ENCODE results near the gene SLC36A4.

SLC36A4 gene

GRCh38 chr11:93132836-93133235 is 65.0 kb downstream of the SLC36A4 start:
- Histone ChIP-seq H3K36me3 (ENCODE audit: control insufficient read depth, insufficient read depth, low read length) (no peaks in the 10 kb centered on the region), H4K8ac (ENCODE audit: low read depth, low read length) (no peak overlapping the region), H3K79me2 (ENCODE audit: control insufficient read depth, insufficient read depth, low read length) (no peaks in the 10 kb centered on the region), H3K4me3 (ENCODE audit: low read length) (no peak overlapping the region), H4K5ac (ENCODE audit: low read length) (no peak overlapping the region), H3K27ac (ENCODE audit: low read depth, low read length) (no peak overlapping the region), H3K79me1 (ENCODE audit: low read length) (no peaks in the 10 kb centered on the region), H2BK15ac (replicated peaks; ENCODE audit: low read depth) (no peak overlapping the region), H3K27me3 (ENCODE audit: insufficient read depth, low read length, poor library complexity) (no peaks in the 10 kb centered on the region), H2BK120ac (ENCODE audit: low read depth, low read length) (no peak overlapping the region), H2AK5ac (ENCODE audit: low read length) (no peak overlapping the region), H2BK5ac (ENCODE audit: low read length) (no peak overlapping the region), H3K18ac (ENCODE audit: low read length) (no peak overlapping the region), H3K4me1 (ENCODE audit: control insufficient read depth, low read depth, low read length) (no peaks in the 10 kb centered on the region), H3K4me2 (ENCODE audit: low read length) (no peak overlapping the region), H3K4ac (ENCODE audit: low read depth, low read length) (no peak overlapping the region), H3K9ac (ENCODE audit: low read length) (no peak overlapping the region), H3K23ac (ENCODE audit: low read length) (no peak overlapping the region), H3K56ac (ENCODE audit: low read length) (no peak overlapping the region)
- WGBS (ENCODE audit: extremely low coverage, insufficient coverage, low lambda C conversion rate), result no CpG with 5 or more reads among the region's 1 CpG
- DNase-seq, result no peak

DNA sequence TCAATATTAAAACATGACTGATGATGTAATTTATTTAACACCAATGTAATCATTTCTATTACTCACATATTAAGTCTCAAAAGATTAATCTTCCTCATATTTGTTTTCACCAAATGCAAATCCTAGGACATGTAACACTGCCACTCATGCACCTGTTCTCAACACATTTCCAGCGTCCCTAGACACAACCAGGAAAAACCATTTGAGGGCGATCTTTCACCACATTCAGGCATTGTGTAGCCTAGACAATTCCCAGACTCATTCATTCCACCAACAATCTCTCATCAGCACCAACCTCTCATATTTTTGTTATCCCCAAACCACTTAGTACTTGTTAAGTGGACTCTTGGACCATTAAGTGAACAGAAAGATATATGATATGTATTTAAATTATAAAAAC is 66.1 kb downstream of the SLC36A4 start:
- peak; percentile 43 for DNase-seq
- no peak overlapping the region for H2BK5ac ChIP-seq (ENCODE audit: low read length)
- H3K4ac ChIP-seq (ENCODE audit: low read depth, low read length), result no peak overlapping the region
- no peak overlapping the region for H3K9ac ChIP-seq (ENCODE audit: low read length)
- H3K4me1 ChIP-seq (ENCODE audit: control insufficient read depth, low read depth, low read length), result no peaks in the 10 kb centered on the region
- no peak overlapping the region for H2BK15ac ChIP-seq (replicated peaks; ENCODE audit: low read depth)
- no peak overlapping the region for H3K27ac ChIP-seq (ENCODE audit: low read depth, low read length)
- H3K79me1 ChIP-seq (ENCODE audit: low read length), result no peaks in the 10 kb centered on the region
- H3K23ac ChIP-seq (ENCODE audit: low read length), result no peak overlapping the region
- no peaks in the 10 kb centered on the region for H3K27me3 ChIP-seq (ENCODE audit: insufficient read depth, low read length, poor library complexity)
- no peaks in the 10 kb centered on the region for H3K79me2 ChIP-seq (ENCODE audit: control insufficient read depth, insufficient read depth, low read length)
- no peak overlapping the region for H3K18ac ChIP-seq (ENCODE audit: low read length)
- WGBS (ENCODE audit: extremely low coverage, insufficient coverage, low lambda C conversion rate), result no CpG with 5 or more reads among the region's 2 CpGs
- H4K8ac ChIP-seq (ENCODE audit: low read depth, low read length), result no peak overlapping the region
- no peak overlapping the region for H4K5ac ChIP-seq (ENCODE audit: low read length)
- H3K4me2 ChIP-seq (ENCODE audit: low read length), result no peak overlapping the region
- no peak overlapping the region for H2AK5ac ChIP-seq (ENCODE audit: low read length)
- H2BK120ac ChIP-seq (ENCODE audit: low read depth, low read length), result no peak overlapping the region
- no peak overlapping the region for H3K56ac ChIP-seq (ENCODE audit: low read length)
- H3K4me3 ChIP-seq (ENCODE audit: low read length), result no peak overlapping the region
- H3K36me3 ChIP-seq (ENCODE audit: control insufficient read depth, insufficient read depth, low read length), result no peaks in the 10 kb centered on the region

DNA sequence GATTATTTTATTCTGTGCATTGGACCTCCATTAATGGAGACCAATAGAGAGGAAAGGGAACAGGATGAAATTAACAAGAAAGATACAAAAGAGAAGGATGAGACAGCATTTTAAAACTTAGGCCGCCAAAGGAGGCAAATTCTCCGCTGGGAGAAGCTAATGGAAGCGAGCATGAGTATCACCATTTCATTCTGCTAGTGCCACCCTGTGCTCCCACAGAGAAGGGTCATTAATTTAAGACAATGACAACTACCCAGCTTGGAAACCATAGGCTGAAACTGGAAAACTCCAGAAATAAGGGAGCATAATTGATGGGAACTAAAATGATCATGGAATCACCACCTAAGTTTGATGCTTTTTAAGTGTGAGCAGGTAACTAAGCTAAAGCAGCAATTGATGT is 69.2 kb downstream of the SLC36A4 start:
- H3K4ac ChIP-seq (ENCODE audit: low read depth, low read length), result no peak overlapping the region
- no peaks in the 10 kb centered on the region for H3K79me2 ChIP-seq (ENCODE audit: control insufficient read depth, insufficient read depth, low read length)
- no peak overlapping the region for H3K4me3 ChIP-seq (ENCODE audit: low read length)
- H3K18ac ChIP-seq (ENCODE audit: low read length), result no peak overlapping the region
- no peak overlapping the region for H2BK5ac ChIP-seq (ENCODE audit: low read length)
- no peak overlapping the region for H3K23ac ChIP-seq (ENCODE audit: low read length)
- H4K8ac ChIP-seq (ENCODE audit: low read depth, low read length), result no peak overlapping the region
- no peak overlapping the region for H2AK5ac ChIP-seq (ENCODE audit: low read length)
- no peaks in the 10 kb centered on the region for H3K4me1 ChIP-seq (ENCODE audit: control insufficient read depth, low read depth, low read length)
- WGBS (ENCODE audit: extremely low coverage, insufficient coverage, low lambda C conversion rate), result no CpG with 5 or more reads among the region's 3 CpGs
- no peaks in the 10 kb centered on the region for H3K36me3 ChIP-seq (ENCODE audit: control insufficient read depth, insufficient read depth, low read length)
- H3K4me2 ChIP-seq (ENCODE audit: low read length), result no peak overlapping the region
- no peak overlapping the region for H3K56ac ChIP-seq (ENCODE audit: low read length)
- no peak overlapping the region for H2BK120ac ChIP-seq (ENCODE audit: low read depth, low read length)
- no peak overlapping the region for H3K27ac ChIP-seq (ENCODE audit: low read depth, low read length)
- no peak overlapping the region for H2BK15ac ChIP-seq (replicated peaks; ENCODE audit: low read depth)
- H4K5ac ChIP-seq (ENCODE audit: low read length), result no peak overlapping the region
- no peaks in the 10 kb centered on the region for H3K27me3 ChIP-seq (ENCODE audit: insufficient read depth, low read length, poor library complexity)
- H3K9ac ChIP-seq (ENCODE audit: low read length), result no peak overlapping the region
- no peaks in the 10 kb centered on the region for H3K79me1 ChIP-seq (ENCODE audit: low read length)
- no peak for DNase-seq

DNA sequence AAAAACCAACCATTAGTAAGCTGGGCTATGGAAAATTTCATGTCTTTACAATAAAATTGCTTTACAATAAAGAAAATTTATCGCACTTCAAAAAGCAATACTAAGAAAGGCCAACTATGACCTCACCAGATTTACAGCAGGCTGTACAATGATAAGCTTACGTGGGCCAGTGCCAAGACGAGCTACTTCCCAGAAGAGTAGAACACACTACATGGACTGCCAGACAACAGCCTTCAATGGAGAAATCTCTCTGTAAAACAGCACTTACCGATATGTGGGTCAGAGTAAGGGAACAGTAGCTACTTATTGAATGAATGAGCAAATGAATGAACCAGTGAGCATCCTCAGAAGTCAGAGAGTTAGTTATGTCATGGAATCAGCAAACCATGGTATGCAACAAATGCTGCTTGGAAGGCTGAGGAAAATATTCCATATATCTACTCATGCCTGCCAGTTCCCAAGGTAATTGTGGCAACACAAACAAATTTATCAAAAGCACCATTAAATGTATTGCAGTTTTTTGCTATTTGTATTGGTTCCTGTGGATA is 74.4 kb downstream of the SLC36A4 start:
- Histone ChIP-seq H4K8ac (ENCODE audit: low read depth, low read length) (no peak overlapping the region), H3K4me3 (ENCODE audit: low read length) (no peak overlapping the region), H2BK5ac (ENCODE audit: low read length) (no peak overlapping the region), H3K23ac (ENCODE audit: low read length) (no peak overlapping the region), H3K9ac (ENCODE audit: low read length) (no peak overlapping the region), H4K5ac (ENCODE audit: low read length) (no peak overlapping the region), H3K18ac (ENCODE audit: low read length) (no peak overlapping the region), H3K79me1 (ENCODE audit: low read length) (no peaks in the 10 kb centered on the region), H3K4me2 (ENCODE audit: low read length) (no peak overlapping the region), H3K4ac (ENCODE audit: low read depth, low read length) (no peak overlapping the region), H3K36me3 (ENCODE audit: control insufficient read depth, insufficient read depth, low read length) (no peaks in the 10 kb centered on the region), H3K27me3 (ENCODE audit: insufficient read depth, low read length, poor library complexity) (no peaks in the 10 kb centered on the region), H2AK5ac (ENCODE audit: low read length) (no peak overlapping the region), H2BK15ac (replicated peaks; ENCODE audit: low read depth) (no peak overlapping the region), H3K79me2 (ENCODE audit: control insufficient read depth, insufficient read depth, low read length) (no peaks in the 10 kb centered on the region), H3K27ac (ENCODE audit: low read depth, low read length) (no peak overlapping the region), H3K4me1 (ENCODE audit: control insufficient read depth, low read depth, low read length) (peaks cover 3% of the 10 kb centered on the region), H2BK120ac (ENCODE audit: low read depth, low read length) (no peak overlapping the region), H3K56ac (ENCODE audit: low read length) (no peak overlapping the region)
- no CpG with 5 or more reads among the region's 4 CpGs for WGBS (ENCODE audit: extremely low coverage, insufficient coverage, low lambda C conversion rate)
- no peak for DNase-seq

- no peak for DNase-seq
- no peak overlapping the region for H2BK120ac ChIP-seq (ENCODE audit: low read depth, low read length)
- H3K4me1 ChIP-seq (ENCODE audit: control insufficient read depth, low read depth, low read length), result peaks cover 9% of the 10 kb centered on the region
- no peak overlapping the region for H3K4ac ChIP-seq (ENCODE audit: low read depth, low read length)
- H4K5ac ChIP-seq (ENCODE audit: low read length), result no peak overlapping the region
- H3K9ac ChIP-seq (ENCODE audit: low read length), result no peak overlapping the region
- no peak overlapping the region for H2BK15ac ChIP-seq (replicated peaks; ENCODE audit: low read depth)
- H3K79me1 ChIP-seq (ENCODE audit: low read length), result no peaks in the 10 kb centered on the region
- H3K36me3 ChIP-seq (ENCODE audit: control insufficient read depth, insufficient read depth, low read length), result no peaks in the 10 kb centered on the region
- H3K27ac ChIP-seq (ENCODE audit: low read depth, low read length), result no peak overlapping the region
- no peak overlapping the region for H4K8ac ChIP-seq (ENCODE audit: low read depth, low read length)
- H3K79me2 ChIP-seq (ENCODE audit: control insufficient read depth, insufficient read depth, low read length), result no peaks in the 10 kb centered on the region
- no peak overlapping the region for H3K4me3 ChIP-seq (ENCODE audit: low read length)
- H3K23ac ChIP-seq (ENCODE audit: low read length), result no peak overlapping the region
- no peaks in the 10 kb centered on the region for H3K27me3 ChIP-seq (ENCODE audit: insufficient read depth, low read length, poor library complexity)
- H3K18ac ChIP-seq (ENCODE audit: low read length), result no peak overlapping the region
- no peak overlapping the region for H2BK5ac ChIP-seq (ENCODE audit: low read length)
- no peak overlapping the region for H2AK5ac ChIP-seq (ENCODE audit: low read length)
- no peak overlapping the region for H3K56ac ChIP-seq (ENCODE audit: low read length)
- WGBS (ENCODE audit: extremely low coverage, insufficient coverage, low lambda C conversion rate), result no CpG with 5 or more reads among the region's 2 CpGs
- H3K4me2 ChIP-seq (ENCODE audit: low read length), result no peak overlapping the region
Observed at GRCh38 chr11:93122535-93123235, 75.1 kb downstream of the SLC36A4 start.

- no peaks in the 10 kb centered on the region for H3K79me2 ChIP-seq (ENCODE audit: control insufficient read depth, insufficient read depth, low read length)
- H3K4me3 ChIP-seq (ENCODE audit: low read length), result no peak overlapping the region
- no peaks in the 10 kb centered on the region for H3K79me1 ChIP-seq (ENCODE audit: low read length)
- no peak overlapping the region for H3K4me2 ChIP-seq (ENCODE audit: low read length)
- no peaks in the 10 kb centered on the region for H3K36me3 ChIP-seq (ENCODE audit: control insufficient read depth, insufficient read depth, low read length)
- H3K18ac ChIP-seq (ENCODE audit: low read length), result peak overlapping the region; percentile 76
- H3K9ac ChIP-seq (ENCODE audit: low read length), result no peak overlapping the region
- H2BK5ac ChIP-seq (ENCODE audit: low read length), result peak overlapping the region; percentile 47
- no peak overlapping the region for H4K5ac ChIP-seq (ENCODE audit: low read length)
- H2BK15ac ChIP-seq (replicated peaks; ENCODE audit: low read depth), result peak overlapping the region; percentile 46
- peak overlapping the region; percentile 47 for H3K27ac ChIP-seq (ENCODE audit: low read depth, low read length)
- no peak overlapping the region for H4K8ac ChIP-seq (ENCODE audit: low read depth, low read length)
- no peaks in the 10 kb centered on the region for H3K27me3 ChIP-seq (ENCODE audit: insufficient read depth, low read length, poor library complexity)
- no peak overlapping the region for H3K23ac ChIP-seq (ENCODE audit: low read length)
- peak; percentile 71 for DNase-seq
- H2AK5ac ChIP-seq (ENCODE audit: low read length), result no peak overlapping the region
- no peak overlapping the region for H3K4ac ChIP-seq (ENCODE audit: low read depth, low read length)
- H2BK120ac ChIP-seq (ENCODE audit: low read depth, low read length), result no peak overlapping the region
- H3K4me1 ChIP-seq (ENCODE audit: control insufficient read depth, low read depth, low read length), result peaks cover 23% of the 10 kb centered on the region
- peak overlapping the region; percentile 40 for H3K56ac ChIP-seq (ENCODE audit: low read length)
Observed at GRCh38 chr11:93118276-93118675, 79.5 kb downstream of the SLC36A4 start.
